ENCODE results near the gene OR52E1. TPM values are rescaled to one million over a fixed set of nuclear protein-coding genes. Genes with fewer than 3 reads are reported as not detected.

Gene OR52E1
- not detected in 2 replicates for total RNA-seq

DNA sequence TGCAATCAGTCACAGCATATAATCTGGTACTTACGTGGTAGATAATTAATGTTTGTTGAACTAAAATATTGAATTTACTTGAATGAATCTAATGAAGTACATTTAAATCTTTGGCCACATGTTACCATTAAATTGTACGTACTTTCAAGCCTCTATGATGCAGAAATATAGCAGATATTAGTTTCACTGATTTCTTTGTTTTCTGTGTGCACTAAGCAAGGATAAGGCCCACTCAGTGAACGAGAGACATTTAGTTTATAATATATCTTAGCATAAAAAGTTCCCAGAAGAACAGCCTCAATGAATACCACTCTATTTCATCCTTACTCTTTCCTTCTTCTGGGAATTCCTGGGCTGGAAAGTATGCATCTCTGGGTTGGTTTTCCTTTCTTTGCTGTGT is at the start of gene OR52E1:
TSS of gene OR52E1 (plus strand) at position 301 of the 400 bp plus-strand sequence.

DNA sequence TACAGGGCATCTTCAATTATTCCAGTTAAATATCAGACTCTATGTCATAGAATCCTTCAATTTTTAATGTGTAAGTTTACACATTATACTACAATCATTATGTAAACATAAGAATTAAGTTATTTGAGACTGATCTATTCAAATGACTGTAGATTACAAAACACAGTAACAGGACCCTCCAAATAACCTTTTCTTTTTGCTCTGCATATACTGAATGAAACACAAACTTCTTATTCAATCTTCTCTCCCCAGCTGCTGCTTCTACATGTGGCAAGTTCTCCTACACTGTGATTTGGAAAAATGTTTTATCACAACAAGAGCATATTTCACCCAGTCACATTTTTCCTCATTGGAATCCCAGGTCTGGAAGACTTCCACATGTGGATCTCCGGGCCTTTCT is 23.1 kb upstream of the OR52E1 start, which contains the start of gene OR52J3:
TSS of gene OR52J3 (plus strand) at position 301 of the 400 bp plus-strand sequence. CDS start at position 301, 0 bp downstream.

DNA sequence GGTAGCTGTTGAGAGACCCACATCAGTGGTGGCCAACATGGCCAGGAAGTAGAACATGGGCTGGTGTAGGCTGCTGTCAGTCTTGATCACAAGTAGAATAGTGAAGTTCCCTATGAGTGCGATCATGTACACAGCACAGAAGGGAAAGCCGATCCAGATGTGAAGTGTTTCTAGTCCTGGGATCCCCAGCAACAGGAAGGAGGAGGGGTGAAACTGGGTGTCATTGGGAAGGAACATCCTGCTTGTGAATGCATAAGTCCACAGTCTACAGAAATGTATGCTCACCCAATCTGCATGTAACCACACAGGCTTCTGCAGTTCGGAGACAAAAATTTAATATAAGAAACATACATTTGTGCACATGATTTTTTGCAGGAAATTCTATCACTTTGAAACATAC is 10.0 kb upstream of the OR52E1 start, which contains the start of gene OR52E2:
TSS of gene OR52E2 (minus strand) at position 237 of the 400 bp plus-strand sequence. CDS start at position 237, 0 bp downstream.

Other genes starting within 250 kb of the OR52E1 start
- gene OR51F2, start 248.3 kb upstream of the OR52E1 start, total RNA-seq = not detected in 2 replicates
- gene OR51S1, start 220.4 kb upstream of the OR52E1 start, total RNA-seq = not detected in 2 replicates
- not detected in 2 replicates for gene OR51T1, start 187.7 kb upstream of the OR52E1 start, total RNA-seq
- gene OR51A7, start 165.8 kb upstream of the OR52E1 start, total RNA-seq = not detected in 2 replicates
- gene OR51G2, start 150.2 kb upstream of the OR52E1 start, total RNA-seq = not detected in 2 replicates
- not detected in 2 replicates for gene OR51G1, start 145.2 kb upstream of the OR52E1 start, total RNA-seq
- gene OR51A4, start 122.0 kb upstream of the OR52E1 start, total RNA-seq = not detected in 2 replicates
- not detected in 2 replicates for gene OR51A2, start 113.9 kb upstream of the OR52E1 start, total RNA-seq
- gene OR51L1, start 74.7 kb upstream of the OR52E1 start, total RNA-seq = not detected in 2 replicates
- not detected in 2 replicates for gene OR52J3, start 23.0 kb upstream of the OR52E1 start, total RNA-seq
- not detected in 2 replicates for gene OR52E2, start 9.9 kb upstream of the OR52E1 start, total RNA-seq
- gene OR52A5, start 68.8 kb downstream of the OR52E1 start, total RNA-seq = not detected in 2 replicates
- gene OR52A1, start 85.2 kb downstream of the OR52E1 start, total RNA-seq = not detected in 2 replicates
- gene OR51V1, start 131.1 kb downstream of the OR52E1 start, total RNA-seq = not detected in 2 replicates
- not detected in 2 replicates for gene HBB, start 157.5 kb downstream of the OR52E1 start, total RNA-seq
- gene HBD, start 164.9 kb downstream of the OR52E1 start, total RNA-seq = 0.33 and 0.36 TPM in 2 replicates
- not detected in 2 replicates for gene HBG1, start 180.3 kb downstream of the OR52E1 start, total RNA-seq
- gene HBG2, start 185.2 kb downstream of the OR52E1 start, total RNA-seq = not detected in 2 replicates
- not detected in 2 replicates for gene HBE1, start 200.4 kb downstream of the OR52E1 start, total RNA-seq
- gene OR51B4, start 232.4 kb downstream of the OR52E1 start, total RNA-seq = 0.20 TPM in 1 of 2 replicates, not detected in the other